BLaER1 (cell line): Measurements from ENCODE around the gene RBM7.

Experiments used
- H3K27ac ChIP-seq: shearing (Covaris generic); formaldehyde crosslinking; 2 replicates; pipeline ENCODE4 v1.8.1; 2022
- H3K27me3 ChIP-seq: shearing (Covaris generic); formaldehyde crosslinking; 2 replicates; pipeline ENCODE4 v1.8.1; 2022
- H3K36me3 ChIP-seq: shearing (Covaris generic); formaldehyde crosslinking; 2 replicates; pipeline ENCODE4 v1.8.1; 2022
- H3K4me1 ChIP-seq: shearing (Covaris generic); formaldehyde crosslinking; 2 replicates; pipeline ENCODE4 v1.8.1; 2022
- H3K4me2 ChIP-seq: shearing (Covaris generic); formaldehyde crosslinking; 2 replicates; pipeline ENCODE4 v1.8.1; 2022
- H3K4me3 ChIP-seq: shearing (Covaris generic); formaldehyde crosslinking; 2 replicates; pipeline ENCODE4 v1.8.1; 2022
- H3K9ac ChIP-seq: shearing (Covaris generic); formaldehyde crosslinking; 2 replicates; pipeline ENCODE4 v1.8.1; 2022
- H3K9me3 ChIP-seq: shearing (Covaris generic); formaldehyde crosslinking; 2 replicates; pipeline ENCODE4 v1.8.1; 2022
- H4K20me1 ChIP-seq: shearing (Covaris generic); formaldehyde crosslinking; 2 replicates; pipeline ENCODE4 v1.8.1; 2022
- Cebpa-rat ChIP-seq: shearing (Covaris generic); IDR thresholded peaks from 2 replicates; pipeline ENCODE4 v1.8.1; 2022

Gene RBM7

GRCh38 chr11:114426280-114426679, 25.8 kb downstream of the RBM7 start:
- H3K9ac ChIP-seq = no peak overlapping the region
- H3K27ac ChIP-seq = no peak overlapping the region
- no peak for TF ChIP-seq Cebpa-rat
- H4K20me1 ChIP-seq = no peaks in the 10 kb centered on the region
- H3K4me2 ChIP-seq = no peak overlapping the region
- H3K36me3 ChIP-seq = peaks cover 14% of the 10 kb centered on the region
- no peaks in the 10 kb centered on the region for H3K27me3 ChIP-seq
- H3K4me3 ChIP-seq = no peak overlapping the region
- peaks cover 11% of the 10 kb centered on the region for H3K9me3 ChIP-seq
- H3K4me1 ChIP-seq = no peaks in the 10 kb centered on the region

GRCh38 chr11:114430290-114430689, 29.8 kb downstream of the RBM7 start:
- H3K27me3 ChIP-seq = no peaks in the 10 kb centered on the region
- peaks cover 9% of the 10 kb centered on the region for H3K36me3 ChIP-seq
- H3K9ac ChIP-seq = no peak overlapping the region
- H4K20me1 ChIP-seq = no peaks in the 10 kb centered on the region
- no peaks in the 10 kb centered on the region for H3K4me1 ChIP-seq
- H3K27ac ChIP-seq = no peak overlapping the region
- no peak for TF ChIP-seq Cebpa-rat
- H3K4me3 ChIP-seq = no peak overlapping the region
- no peak overlapping the region for H3K4me2 ChIP-seq
- peaks cover 4% of the 10 kb centered on the region; the same call in 1 of the 2 replicates for H3K9me3 ChIP-seq

GRCh38 chr11:114432893-114433292, 32.4 kb downstream of the RBM7 start:
- Histone ChIP-seq H3K4me3 (no peak overlapping the region), H3K27ac (no peak overlapping the region), H3K9me3 (no peaks in the 10 kb centered on the region), H3K36me3 (no peaks in the 10 kb centered on the region), H3K4me2 (no peak overlapping the region), H4K20me1 (no peaks in the 10 kb centered on the region), H3K4me1 (no peaks in the 10 kb centered on the region), H3K27me3 (no peaks in the 10 kb centered on the region), H3K9ac (no peak overlapping the region)
- TF ChIP-seq Cebpa-rat = no peak

DNA sequence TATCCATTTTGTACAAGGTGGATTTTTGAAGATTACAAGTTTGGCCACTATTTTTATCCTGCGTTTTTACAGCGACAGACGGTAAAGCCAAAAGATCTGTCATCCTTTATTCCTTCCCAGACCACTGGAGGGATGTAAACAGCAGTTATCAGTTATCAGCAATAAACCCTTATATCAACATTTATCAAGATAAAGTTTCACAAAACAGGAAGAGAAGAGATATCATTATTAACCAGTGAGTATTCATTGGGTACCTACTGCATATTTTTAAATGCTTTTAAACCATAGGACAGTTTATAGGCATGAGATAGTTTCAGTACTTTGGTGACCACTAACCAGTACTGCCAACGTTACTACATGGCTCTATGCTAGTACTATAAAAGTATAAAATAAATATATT, 32.9 kb downstream of the RBM7 start:
- no peaks in the 10 kb centered on the region for H3K9me3 ChIP-seq
- no peaks in the 10 kb centered on the region for H3K27me3 ChIP-seq
- no peaks in the 10 kb centered on the region for H4K20me1 ChIP-seq
- no peak overlapping the region for H3K27ac ChIP-seq
- H3K4me3 ChIP-seq = no peak overlapping the region
- H3K36me3 ChIP-seq = no peaks in the 10 kb centered on the region
- no peak overlapping the region for H3K4me2 ChIP-seq
- no peak overlapping the region for H3K9ac ChIP-seq
- no peak for TF ChIP-seq Cebpa-rat
- H3K4me1 ChIP-seq = peaks cover under 1% of the 10 kb centered on the region; the same call in 1 of the 2 replicates

DNA sequence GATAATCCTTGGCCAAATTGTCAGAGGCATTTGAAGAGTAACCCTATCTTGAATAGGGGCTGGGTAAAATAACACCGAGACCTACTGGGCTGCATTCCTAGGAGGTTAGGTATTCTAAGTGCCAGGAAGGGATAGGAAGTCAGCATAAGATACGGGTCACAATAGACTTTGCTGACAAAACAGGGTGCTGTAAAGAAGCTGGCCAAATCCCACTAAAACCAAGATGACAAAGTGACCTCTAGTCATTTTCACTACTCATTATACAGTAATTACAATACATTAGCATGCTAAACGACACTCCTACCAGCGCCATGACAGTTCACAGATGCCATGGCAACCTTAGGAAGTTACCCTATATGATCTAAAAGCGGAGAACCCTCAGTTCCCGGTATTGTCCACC, 37.8 kb downstream of the RBM7 start:
- Histone ChIP-seq H3K4me1 (peaks cover 23% of the 10 kb centered on the region), H3K27ac (no peak overlapping the region), H3K9ac (no peak overlapping the region), H4K20me1 (peaks cover 30% of the 10 kb centered on the region), H3K27me3 (no peaks in the 10 kb centered on the region), H3K36me3 (peaks cover 8% of the 10 kb centered on the region; the same call in 1 of the 2 replicates), H3K4me3 (no peak overlapping the region), H3K4me2 (peak overlapping the region; percentile 93; the same call in 1 of the 2 replicates), H3K9me3 (no peaks in the 10 kb centered on the region)
- TF ChIP-seq Cebpa-rat = no peak

GRCh38 chr11:114439229-114440120, 39.0 kb downstream of the RBM7 start, which contains the start of gene REXO2:
REXO2 (plus strand) TSS chr11:114439467; CDS start chr11:114439529, 62 bp downstream.
- peaks cover 42% of the 10 kb centered on the region for H4K20me1 ChIP-seq
- H3K9me3 ChIP-seq = no peaks in the 10 kb centered on the region
- H3K4me2 ChIP-seq = peak within 1 kb of the TSS; percentile 93
- peaks cover 18% of the 10 kb centered on the region for H3K36me3 ChIP-seq
- H3K27me3 ChIP-seq = no peaks in the 10 kb centered on the region
- peaks cover 23% of the 10 kb centered on the region for H3K4me1 ChIP-seq
- H3K4me3 ChIP-seq = peak within 1 kb of the TSS; percentile 89
- peak within 1 kb of the TSS; percentile 76 for H3K27ac ChIP-seq
- H3K9ac ChIP-seq = peak within 1 kb of the TSS; percentile 87
- TF ChIP-seq Cebpa-rat = no peak

DNA sequence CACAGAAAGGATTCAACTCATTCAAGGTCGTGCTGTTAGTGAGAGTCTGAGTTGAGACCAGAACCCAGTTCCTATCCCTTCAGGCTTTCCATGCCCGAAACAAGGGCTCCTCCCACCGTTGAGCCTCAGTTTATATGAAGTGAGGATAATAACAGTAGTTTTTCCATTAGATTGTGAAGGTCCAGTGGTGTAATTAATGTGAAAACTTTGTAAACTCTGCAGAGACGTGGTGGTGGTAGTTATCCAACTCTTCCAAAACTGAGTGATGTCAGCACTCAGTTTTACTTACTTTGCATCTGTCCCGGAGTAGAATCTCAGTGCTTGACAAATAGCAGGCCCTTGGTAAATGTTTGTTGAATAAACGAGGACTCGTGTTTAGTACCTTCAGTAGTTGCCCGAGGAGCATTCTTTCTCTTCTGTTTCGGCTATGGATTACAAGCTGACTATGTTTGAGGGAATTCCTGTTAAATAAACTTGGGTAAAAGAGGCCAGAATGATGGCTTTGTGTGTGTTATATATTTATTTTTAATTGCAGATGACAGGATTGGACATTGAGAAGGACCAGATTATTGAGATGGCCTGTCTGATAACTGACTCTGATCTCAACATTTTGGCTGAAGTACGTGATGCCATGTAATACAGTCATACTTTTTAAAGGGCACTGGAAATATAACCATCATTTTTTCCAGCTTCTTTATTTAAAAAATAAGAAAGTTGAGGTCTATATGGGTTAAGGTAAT, 39.8 kb downstream of the RBM7 start:
- Histone ChIP-seq H3K9ac (peak overlapping the region; percentile 87), H3K4me3 (peak overlapping the region; percentile 89), H3K4me2 (peak overlapping the region; percentile 93), H3K9me3 (no peaks in the 10 kb centered on the region), H3K27me3 (no peaks in the 10 kb centered on the region), H3K36me3 (peaks cover 21% of the 10 kb centered on the region), H4K20me1 (peaks cover 48% of the 10 kb centered on the region), H3K4me1 (peaks cover 23% of the 10 kb centered on the region), H3K27ac (peak overlapping the region; percentile 76; the same call in 1 of the 2 replicates)
- TF ChIP-seq Cebpa-rat = no peak

DNA sequence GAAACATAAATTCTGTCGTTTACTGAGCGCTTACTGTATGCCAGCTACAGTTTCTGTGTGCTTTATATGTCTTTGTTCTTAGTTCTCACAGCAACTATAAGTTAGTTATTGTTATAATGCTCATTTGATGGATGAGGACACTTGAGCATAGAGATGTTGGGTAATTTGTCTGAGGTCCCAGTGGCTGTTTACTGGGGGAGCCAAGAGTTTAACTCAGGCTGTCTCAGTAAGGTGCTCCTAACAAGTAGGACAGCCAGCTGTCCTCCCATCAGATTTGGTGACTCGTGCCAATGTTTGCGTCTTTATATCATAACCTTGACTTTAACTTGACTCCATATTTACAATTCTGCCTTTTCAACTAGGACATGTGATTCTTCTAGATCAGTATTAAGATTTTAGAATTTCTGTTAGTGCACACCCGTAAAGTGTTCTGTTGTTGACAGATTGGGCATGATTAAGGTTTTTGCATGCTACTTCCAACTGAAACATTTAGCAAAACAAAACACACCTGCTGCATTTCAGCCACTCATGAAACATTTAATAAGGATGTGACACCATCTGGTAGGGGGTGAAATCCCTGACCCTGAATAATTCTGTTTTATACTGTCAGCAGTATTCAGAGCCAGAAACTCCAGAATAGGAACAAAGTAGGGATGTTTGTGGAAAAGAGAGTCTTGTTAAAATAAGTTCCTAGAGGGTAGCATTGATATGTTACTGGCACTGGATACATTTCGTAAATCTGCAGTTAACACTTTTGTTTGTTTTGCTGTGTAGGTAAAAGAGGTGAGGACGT, 40.7 kb downstream of the RBM7 start:
- no peaks in the 10 kb centered on the region for H3K27me3 ChIP-seq
- H4K20me1 ChIP-seq = peaks cover 48% of the 10 kb centered on the region
- H3K27ac ChIP-seq = no peak overlapping the region
- no peak for TF ChIP-seq Cebpa-rat
- H3K9ac ChIP-seq = no peak overlapping the region
- peaks cover 23% of the 10 kb centered on the region for H3K4me1 ChIP-seq
- H3K4me2 ChIP-seq = peak overlapping the region; percentile 93
- H3K9me3 ChIP-seq = no peaks in the 10 kb centered on the region
- peaks cover 24% of the 10 kb centered on the region for H3K36me3 ChIP-seq
- H3K4me3 ChIP-seq = no peak overlapping the region

GRCh38 chr11:114441921-114442320, 41.5 kb downstream of the RBM7 start:
- H3K27me3 ChIP-seq = no peaks in the 10 kb centered on the region
- no peak overlapping the region for H3K4me3 ChIP-seq
- no peaks in the 10 kb centered on the region for H3K9me3 ChIP-seq
- H3K4me1 ChIP-seq = peaks cover 23% of the 10 kb centered on the region
- H3K9ac ChIP-seq = no peak overlapping the region
- no peak overlapping the region for H3K27ac ChIP-seq
- H4K20me1 ChIP-seq = peaks cover 48% of the 10 kb centered on the region
- H3K4me2 ChIP-seq = no peak overlapping the region
- H3K36me3 ChIP-seq = peaks cover 32% of the 10 kb centered on the region
- no peak for TF ChIP-seq Cebpa-rat
